ENCODE results near the gene TNFRSF19.

Gene TNFRSF19

GRCh38 chr13:23608701-23609413 is 38.6 kb downstream of the TNFRSF19 start:
- DNase-seq, result no peak

GRCh38 chr13:23609414-23609760 is 39.2 kb downstream of the TNFRSF19 start:
- peak; percentile 61 for DNase-seq

GRCh38 chr13:23609874-23610576 is 39.8 kb downstream of the TNFRSF19 start:
- no peak for DNase-seq

GRCh38 chr13:23610966-23611491 is 40.8 kb downstream of the TNFRSF19 start:
- DNase-seq, result peak; percentile 58

- no peak for DNase-seq
Measured at GRCh38 chr13:23612182-23612581, 42.0 kb downstream of the TNFRSF19 start.

- no peak for DNase-seq
Measured at GRCh38 chr13:23612731-23613130, 42.5 kb downstream of the TNFRSF19 start.

- no peak for DNase-seq
Measured at GRCh38 chr13:23613596-23613995, 43.4 kb downstream of the TNFRSF19 start.

GRCh38 chr13:23615395-23616081 is 45.3 kb downstream of the TNFRSF19 start:
- peak; percentile 32 for DNase-seq

GRCh38 chr13:23616228-23616627 is 46.0 kb downstream of the TNFRSF19 start:
- DNase-seq, result no peak

- peak; percentile 90 for DNase-seq
Measured at GRCh38 chr13:23617551-23618024, 47.4 kb downstream of the TNFRSF19 start.

- peak; percentile 98 for DNase-seq
Measured at GRCh38 chr13:23618341-23618740, 48.1 kb downstream of the TNFRSF19 start.

- no peak for DNase-seq
Measured at GRCh38 chr13:23619068-23619855, 49.0 kb downstream of the TNFRSF19 start.

- no peak for DNase-seq
Measured at GRCh38 chr13:23620211-23620610, 50.0 kb downstream of the TNFRSF19 start.

GRCh38 chr13:23620613-23621315 is 50.6 kb downstream of the TNFRSF19 start:
- DNase-seq, result no peak

- DNase-seq, result peak; percentile 70
Measured at GRCh38 chr13:23621316-23621645, 51.1 kb downstream of the TNFRSF19 start.

GRCh38 chr13:23622985-23623384 is 52.8 kb downstream of the TNFRSF19 start:
- no peak for DNase-seq

GRCh38 chr13:23623394-23623793 is 53.2 kb downstream of the TNFRSF19 start:
- no peak for DNase-seq

- DNase-seq, result no peak
Measured at GRCh38 chr13:23626700-23627099, 56.5 kb downstream of the TNFRSF19 start.

- no peak for DNase-seq
Measured at GRCh38 chr13:23627410-23627809, 57.2 kb downstream of the TNFRSF19 start.

- no peak for DNase-seq
Measured at GRCh38 chr13:23628250-23628649, 58.0 kb downstream of the TNFRSF19 start.

GRCh38 chr13:23628765-23629565 is 58.8 kb downstream of the TNFRSF19 start:
- no peak for DNase-seq
